Measurements from ENCODE around the gene LILRA6. TPM values are rescaled to one million over a fixed set of nuclear protein-coding genes. Genes with fewer than 3 reads are reported as not detected.
A peak's percentile ranks its signal among the peaks of the same experiment; 100 is the strongest.
"Not testable (repeated sequence)": the region's sequence is repeated elsewhere in the genome, so short reads cannot be mapped to it uniquely, and the experiment has no call there.

The LILRA6 gene
- total and polyA plus RNA-seq, 2 of the 8 experiments (the other 6 are each of a cell fraction or from before 2014, with no cell fraction given), result not detected

DNA sequence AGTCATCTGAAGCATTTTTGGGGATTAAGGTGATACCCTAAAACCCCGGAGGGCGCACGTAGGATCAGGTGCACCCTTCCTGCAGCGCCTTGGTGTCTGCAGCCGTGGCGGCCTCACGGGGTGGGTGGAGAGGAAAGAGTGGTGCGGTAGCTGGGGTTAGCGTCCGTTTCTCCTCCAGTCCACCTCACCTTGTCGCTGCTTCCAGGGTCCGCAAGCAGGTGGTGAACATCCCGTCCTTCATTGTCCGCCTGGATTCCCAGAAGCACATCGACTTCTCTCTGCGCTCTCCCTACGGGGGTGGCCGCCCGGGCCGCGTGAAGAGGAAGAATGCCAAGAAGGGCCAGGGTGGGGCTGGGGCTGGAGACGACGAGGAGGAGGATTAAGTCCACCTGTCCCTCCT is 35.4 kb downstream of the LILRA6 start:
- POLR2A ChIA-PET (ENCODE audit: partially characterized antibody), result interaction anchor here (1.0 to 23.4 kb wide), 14 partner anchors 10 to 229 kb away, joined by 3 to 909 read pairs (median 7); partner anchors contain the start of genes CNOT3, LILRB3, MBOAT7 and RPS9
- H3K27me3 ChIP-seq (replicated peaks in 1 of 4; ENCODE audit: control insufficient read depth in 3 of 4, extremely low read depth in 1 of 4, insufficient read depth in 3 of 4, low read length in 3 of 4); H3K9ac ChIP-seq (replicated peaks in 1 of 4; ENCODE audit: extremely low read depth in 1 of 4, low read depth in 3 of 4, low read length in 3 of 4); H2BK12ac ChIP-seq (ENCODE audit: low read depth, low read length); H3K4me2 ChIP-seq (ENCODE audit: insufficient read depth in 1 of 2, low read depth in 2 of 2, low read length in 2 of 2); H4K8ac ChIP-seq (ENCODE audit: extremely low read depth, insufficient read depth, low read length); H2BK15ac ChIP-seq (ENCODE audit: low read length); H4K5ac ChIP-seq (ENCODE audit: insufficient read length, low read depth, low read length); H3K9me3 ChIP-seq (ENCODE audit: insufficient read depth in 2 of 2, low read depth in 1 of 2, low read length in 1 of 2); CTCF ChIA-PET (ENCODE audit: partially characterized antibody); H3K18ac ChIP-seq (ENCODE audit: extremely low read depth, low read length); H2BK120ac ChIP-seq (replicated peaks; ENCODE audit: low read depth, low read length); H3K27ac ChIP-seq (ENCODE audit: low read depth, low read length); H2AFZ ChIP-seq (ENCODE audit: low read length); H3K56ac ChIP-seq (replicated peaks; ENCODE audit: insufficient read length, low read depth, low read length); DNase-seq (ENCODE audit: low read depth in 1 of 2, low spot score in 2 of 2); H2BK5ac ChIP-seq (ENCODE audit: low read depth, low read length); H3K4ac ChIP-seq (replicated peaks; ENCODE audit: insufficient read length, low read depth, low read length); H3K14ac ChIP-seq (ENCODE audit: insufficient read length); H4K91ac ChIP-seq (replicated peaks; ENCODE audit: insufficient read length, low read length); H3K23ac ChIP-seq (ENCODE audit: insufficient read length); FAIRE-seq; H2AK5ac ChIP-seq (ENCODE audit: low read depth, low read length); H2BK20ac ChIP-seq (ENCODE audit: low read length); H3K4me3 ChIP-seq (ENCODE audit: extremely low read depth in 1 of 4, insufficient read depth in 2 of 4, low read depth in 3 of 4, low read length in 4 of 4): not testable (repeated sequence)
- H3K79me2 ChIP-seq (ENCODE audit: control insufficient read depth in 1 of 2, insufficient read depth in 2 of 2, low read length in 2 of 2), result peaks cover 20 to 48% of the 10 kb centered on the region in 2 experiments
- peaks cover 12 to 22% (median 18%) of the 10 kb centered on the region in 4 experiments for H3K4me1 ChIP-seq (replicated peaks in 1 of 4; ENCODE audit: control insufficient read depth in 3 of 4, insufficient read depth in 4 of 4, low read length in 3 of 4)
- H3K79me1 ChIP-seq (ENCODE audit: low read depth, low read length), result peaks cover 21% of the 10 kb centered on the region
- H4K20me1 ChIP-seq (replicated peaks in 1 of 2; ENCODE audit: control insufficient read depth in 1 of 2, insufficient read depth in 2 of 2, low read length in 2 of 2), result peaks cover 53 to 55% of the 10 kb centered on the region in 2 experiments
- WGBS, 2 experiments (ENCODE audit: extremely low coverage in 1 of 2, insufficient coverage in 1 of 2, insufficient read length in 1 of 2, insufficient replicate concordance in 2 of 2, low coverage in 1 of 2, low lambda C conversion rate in 2 of 2, missing lambda C conversion rate in 1 of 2), result 92% methylated on average over 23 of the region's 23 CpGs; no CpG with 5 or more reads in 1 of the 2 experiments
- peak in 1 of 2 experiments; percentile 14; a peak in 1 of 3 replicates for TF ChIP-seq POLR2A (IDR thresholded peaks at IDR 0.05; ENCODE audit: control extremely low read depth in 1 of 2, low read depth in 2 of 2, low read length in 2 of 2)
- H3K36me3 ChIP-seq (ENCODE audit: control insufficient read depth in 2 of 4, insufficient read depth in 4 of 4, low read length in 3 of 4), result peaks cover 45 to 62% (median 58%) of the 10 kb centered on the region in 4 experiments
- peaks cover 13% of the 10 kb centered on the region for H3K23me2 ChIP-seq (ENCODE audit: low read depth, low read length)
